HL-60 (cell line): Measurements from ENCODE around the gene KCNK15.

Experiments used
- DNase-seq, 2 experiments: peaks; one replicate each; pipeline ENCODE4 v3.0.0-alpha.2; 2010 to 2020; ENCODE audit warnings: low read depth in 1 of 2, low spot score in 1 of 2
- H3K27ac ChIP-seq: fragments of 250-450 bp; sonication (Bioruptor Pico); replicated peaks from 2 replicates; pipeline ENCODE4 v1.5.1; 2020; ENCODE audit warnings: mild to moderate bottlenecking, moderate library complexity
- H3K27me3 ChIP-seq: fragments of 250-450 bp; sonication (Bioruptor Pico); 2 replicates; pipeline ENCODE4 v1.5.1; 2021; ENCODE audit warnings: mild to moderate bottlenecking, moderate library complexity; ENCODE audit not compliant: insufficient read depth, poor library complexity, severe bottlenecking
- H3K4me3 ChIP-seq: replicated peaks from 2 replicates; pipeline ENCODE4 v1.5.1; 2011; ENCODE audit warnings: mild to moderate bottlenecking, control low read depth, low read length; ENCODE audit not compliant: insufficient read depth
- GABPA ChIP-seq: IDR thresholded peaks from 2 replicates; pipeline ENCODE4 v1.6.1; 2012; ENCODE audit warnings: low read depth
- POLR2AphosphoS5 ChIP-seq: IDR thresholded peaks from 2 replicates; pipeline ENCODE4 v1.6.1; 2012; ENCODE audit warnings: low read depth
- SPI1 ChIP-seq: IDR thresholded peaks from 2 replicates; pipeline ENCODE4 v1.6.1; 2012; ENCODE audit warnings: low read depth, mild to moderate bottlenecking, borderline replicate concordance
- TF ChIP-seq, protein P1 (sequence below): IDR thresholded peaks from one replicate; pipeline ENCODE4 v1.5.1; 2011; ENCODE audit warnings: low read length, control low read depth, inconsistent platforms; ENCODE audit not compliant: insufficient read depth
- TF ChIP-seq, protein P2 (sequence below): IDR thresholded peaks from 2 replicates; pipeline ENCODE4 v1.6.1; 2012; ENCODE audit warnings: low read depth; ENCODE audit not compliant: insufficient replicate concordance

The KCNK15 gene

DNA sequence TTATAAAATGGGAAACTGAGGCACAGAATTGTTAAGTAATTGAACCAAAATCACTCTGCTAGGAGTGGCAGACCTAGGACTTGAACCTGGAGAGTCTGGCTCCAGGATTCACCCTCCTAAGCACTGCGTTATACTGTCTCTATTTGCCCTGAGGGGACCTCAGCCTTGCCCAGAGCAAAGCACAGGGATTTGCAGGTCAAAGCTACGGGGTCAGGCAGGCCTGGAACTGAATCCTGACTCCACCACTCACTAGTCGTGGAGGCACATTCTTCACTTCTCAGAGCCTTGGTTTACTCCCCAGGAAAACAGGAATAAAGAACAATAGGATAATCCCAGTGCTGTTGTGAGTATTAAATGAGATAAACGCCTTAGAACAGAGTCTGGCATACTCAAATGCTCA, 19.4 kb downstream of the KCNK15 start:
- no peak for DNase-seq
- Histone ChIP-seq H3K27me3 (peaks cover 4% of the 10 kb centered on the region), H3K4me3 (no peak overlapping the region), H3K27ac (no peak overlapping the region)
- TF ChIP-seq, protein P1, sequence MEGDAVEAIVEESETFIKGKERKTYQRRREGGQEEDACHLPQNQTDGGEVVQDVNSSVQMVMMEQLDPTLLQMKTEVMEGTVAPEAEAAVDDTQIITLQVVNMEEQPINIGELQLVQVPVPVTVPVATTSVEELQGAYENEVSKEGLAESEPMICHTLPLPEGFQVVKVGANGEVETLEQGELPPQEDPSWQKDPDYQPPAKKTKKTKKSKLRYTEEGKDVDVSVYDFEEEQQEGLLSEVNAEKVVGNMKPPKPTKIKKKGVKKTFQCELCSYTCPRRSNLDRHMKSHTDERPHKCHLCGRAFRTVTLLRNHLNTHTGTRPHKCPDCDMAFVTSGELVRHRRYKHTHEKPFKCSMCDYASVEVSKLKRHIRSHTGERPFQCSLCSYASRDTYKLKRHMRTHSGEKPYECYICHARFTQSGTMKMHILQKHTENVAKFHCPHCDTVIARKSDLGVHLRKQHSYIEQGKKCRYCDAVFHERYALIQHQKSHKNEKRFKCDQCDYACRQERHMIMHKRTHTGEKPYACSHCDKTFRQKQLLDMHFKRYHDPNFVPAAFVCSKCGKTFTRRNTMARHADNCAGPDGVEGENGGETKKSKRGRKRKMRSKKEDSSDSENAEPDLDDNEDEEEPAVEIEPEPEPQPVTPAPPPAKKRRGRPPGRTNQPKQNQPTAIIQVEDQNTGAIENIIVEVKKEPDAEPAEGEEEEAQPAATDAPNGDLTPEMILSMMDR = no peak
- TF ChIP-seq SPI1 (no peak), GABPA (no peak), POLR2AphosphoS5 (no peak)
- TF ChIP-seq, protein P2, sequence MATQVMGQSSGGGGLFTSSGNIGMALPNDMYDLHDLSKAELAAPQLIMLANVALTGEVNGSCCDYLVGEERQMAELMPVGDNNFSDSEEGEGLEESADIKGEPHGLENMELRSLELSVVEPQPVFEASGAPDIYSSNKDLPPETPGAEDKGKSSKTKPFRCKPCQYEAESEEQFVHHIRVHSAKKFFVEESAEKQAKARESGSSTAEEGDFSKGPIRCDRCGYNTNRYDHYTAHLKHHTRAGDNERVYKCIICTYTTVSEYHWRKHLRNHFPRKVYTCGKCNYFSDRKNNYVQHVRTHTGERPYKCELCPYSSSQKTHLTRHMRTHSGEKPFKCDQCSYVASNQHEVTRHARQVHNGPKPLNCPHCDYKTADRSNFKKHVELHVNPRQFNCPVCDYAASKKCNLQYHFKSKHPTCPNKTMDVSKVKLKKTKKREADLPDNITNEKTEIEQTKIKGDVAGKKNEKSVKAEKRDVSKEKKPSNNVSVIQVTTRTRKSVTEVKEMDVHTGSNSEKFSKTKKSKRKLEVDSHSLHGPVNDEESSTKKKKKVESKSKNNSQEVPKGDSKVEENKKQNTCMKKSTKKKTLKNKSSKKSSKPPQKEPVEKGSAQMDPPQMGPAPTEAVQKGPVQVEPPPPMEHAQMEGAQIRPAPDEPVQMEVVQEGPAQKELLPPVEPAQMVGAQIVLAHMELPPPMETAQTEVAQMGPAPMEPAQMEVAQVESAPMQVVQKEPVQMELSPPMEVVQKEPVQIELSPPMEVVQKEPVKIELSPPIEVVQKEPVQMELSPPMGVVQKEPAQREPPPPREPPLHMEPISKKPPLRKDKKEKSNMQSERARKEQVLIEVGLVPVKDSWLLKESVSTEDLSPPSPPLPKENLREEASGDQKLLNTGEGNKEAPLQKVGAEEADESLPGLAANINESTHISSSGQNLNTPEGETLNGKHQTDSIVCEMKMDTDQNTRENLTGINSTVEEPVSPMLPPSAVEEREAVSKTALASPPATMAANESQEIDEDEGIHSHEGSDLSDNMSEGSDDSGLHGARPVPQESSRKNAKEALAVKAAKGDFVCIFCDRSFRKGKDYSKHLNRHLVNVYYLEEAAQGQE = no peak

DNA sequence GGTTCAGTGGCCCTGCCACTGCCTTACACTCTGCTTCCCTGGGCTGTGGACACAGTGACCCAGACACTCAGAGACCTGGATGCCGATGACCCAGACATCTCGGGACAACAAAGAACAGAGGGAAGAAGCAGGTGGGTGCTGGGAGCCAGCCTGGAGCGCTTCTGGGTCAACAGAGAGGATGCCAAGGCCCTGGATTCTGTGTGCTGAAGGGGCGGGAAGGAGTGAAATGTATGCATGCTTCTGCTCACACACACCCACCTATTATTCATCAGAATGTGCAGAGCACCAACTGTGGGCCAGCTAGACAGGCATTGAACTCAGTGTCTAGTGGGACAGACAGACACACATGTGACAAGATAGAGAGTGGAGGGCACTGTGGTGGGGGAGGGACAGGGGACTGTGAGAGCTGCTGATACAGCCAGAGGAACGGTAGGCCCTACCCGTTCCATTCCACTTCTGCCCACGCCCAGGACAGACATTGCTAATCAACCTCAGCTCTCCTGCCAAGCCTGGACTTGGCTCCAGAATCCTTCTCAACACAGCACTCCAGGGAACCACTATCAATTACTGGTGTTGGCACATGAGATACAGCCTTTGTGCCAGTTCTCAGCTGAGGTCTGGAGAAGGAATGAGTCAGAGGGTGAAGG, 20.2 kb downstream of the KCNK15 start:
- TF ChIP-seq GABPA = no peak
- Histone ChIP-seq H3K27ac (no peak overlapping the region), H3K4me3 (no peak overlapping the region), H3K27me3 (peaks cover 4% of the 10 kb centered on the region)
- DNase-seq = no peak

DNA sequence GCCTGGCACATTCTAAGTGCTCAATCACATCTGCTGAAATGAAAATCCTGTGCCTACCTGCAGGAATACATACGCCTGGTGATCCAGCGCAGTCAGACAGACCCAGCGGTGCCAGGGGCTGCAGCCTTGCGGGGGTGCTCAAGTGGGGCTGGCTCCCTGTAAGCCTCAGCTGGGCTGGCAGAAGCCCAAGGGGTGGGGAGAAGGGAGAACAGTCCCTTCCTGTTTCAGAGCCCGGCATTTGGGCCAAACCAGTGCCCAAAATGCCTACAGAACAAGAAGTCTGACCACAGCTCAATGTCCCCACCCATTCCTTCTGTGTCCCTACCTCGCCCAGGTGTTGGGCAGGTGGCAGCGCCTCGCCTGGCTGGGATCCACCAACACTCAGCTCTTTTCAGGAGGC, 22.6 kb downstream of the KCNK15 start:
- TF ChIP-seq GABPA = no peak
- no peak for TF ChIP-seq SPI1
- TF ChIP-seq, protein P2 = no peak
- TF ChIP-seq, protein P1 = no peak
- no peak for TF ChIP-seq POLR2AphosphoS5
- no peak for DNase-seq
- no peak overlapping the region for H3K27ac ChIP-seq
- H3K27me3 ChIP-seq = peaks cover 4% of the 10 kb centered on the region
- no peak overlapping the region for H3K4me3 ChIP-seq

DNA sequence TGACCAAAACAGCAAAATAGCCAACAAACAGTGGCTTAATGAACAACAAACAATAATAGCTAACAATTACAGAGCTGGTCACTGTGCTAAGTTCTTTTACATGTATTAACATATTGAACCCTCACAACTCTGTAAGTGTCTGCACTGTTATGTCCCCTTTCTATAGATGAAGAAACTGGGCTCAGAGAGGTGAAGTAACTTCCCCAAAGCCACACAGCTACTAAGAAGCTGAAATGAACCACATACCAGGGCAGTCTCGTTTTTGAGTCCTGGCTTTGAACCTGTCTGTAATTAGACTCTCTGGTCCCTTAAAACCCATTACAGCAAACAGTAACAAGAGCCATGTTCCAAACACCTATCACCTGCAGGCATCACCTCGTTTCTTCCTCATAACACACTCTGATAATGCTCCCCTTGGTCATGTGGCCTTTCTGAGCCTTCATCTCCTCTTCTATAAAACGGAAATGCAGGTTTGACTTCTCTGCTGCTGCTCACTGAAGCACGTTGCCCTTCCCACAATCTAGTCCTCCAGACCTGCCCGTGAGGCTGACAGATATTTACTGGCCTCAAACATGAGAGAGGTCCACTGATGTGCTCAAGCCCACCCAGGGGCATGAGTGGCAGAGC, 23.3 kb downstream of the KCNK15 start:
- H3K27me3 ChIP-seq = peaks cover 4% of the 10 kb centered on the region

More for the DNA sequence above, 23.3 kb downstream of the KCNK15 start:
- no peak overlapping the region for H3K27ac ChIP-seq
- no peak overlapping the region for H3K4me3 ChIP-seq
- TF ChIP-seq GABPA (no peak), SPI1 (no peak), POLR2AphosphoS5 (no peak)
- TF ChIP-seq, protein P1 = no peak
- TF ChIP-seq, protein P2 = no peak
- no peak for DNase-seq
